ENCODE results near the gene RGS9.
"Not testable (repeated sequence)": the region's sequence is repeated elsewhere in the genome, so short reads cannot be mapped to it uniquely, and the experiment has no call there.

- TF ChIP-seq CTCF (IDR thresholded peaks at IDR 0.05; ENCODE audit: insufficient read depth, low read length, poor library complexity, severe bottlenecking); EZH2phosphoT487 (conservative IDR thresholded peaks at IDR 0.05; ENCODE audit: low read length): not testable (repeated sequence)
These were observed 43.6 kb downstream of the RGS9 start for GRCh38 chr17:65180752-65181236.

All from SU-DHL-6 (cell line).